Vagina (tissue), 2 donors: ENCODE data around the gene BMPR1B.

Experiments used
- CTCF ChIP-seq, 3 experiments: fragments of 450-650 bp in 2 of 3; fragments of 200-600 bp in 1 of 3; sonication (generic) in 1 of 3; IDR thresholded peaks; one replicate each; pipeline ENCODE4 v1.5.1; 2017 to 2019; ENCODE audit warnings: antibody characterized with exemption in 3 of 3, mild to moderate bottlenecking in 2 of 3, moderate library complexity in 2 of 3
- POLR2A ChIP-seq, 2 donors: fragments of 450-650 bp; IDR thresholded peaks; one replicate each; pipeline ENCODE4 v1.6.1; 2017; ENCODE audit warnings: antibody characterized with exemption in 2 of 2, mild to moderate bottlenecking in 2 of 2, moderate library complexity in 2 of 2
- POLR2AphosphoS5 ChIP-seq, 2 donors: sonication (generic); formaldehyde crosslinking; IDR thresholded peaks; one replicate each; pipeline ENCODE4 v1.9.0; 2017; ENCODE audit warnings: antibody characterized with exemption in 2 of 2, mild to moderate bottlenecking in 2 of 2, low read depth in 1 of 2; ENCODE audit not compliant: insufficient read depth in 1 of 2

- no peak for TF ChIP-seq CTCF (IDR thresholded peaks at IDR 0.05)
- no peak for TF ChIP-seq POLR2A (IDR thresholded peaks at IDR 0.05)
- no peak for TF ChIP-seq POLR2AphosphoS5 (IDR thresholded peaks at IDR 0.05; ENCODE audit: insufficient read depth in 1 of 2, low read depth in 1 of 2)
Measured at GRCh38 chr4:94744850-94745249, 12.9 kb upstream of the BMPR1B start.
